WTC11 (cell line): ENCODE data around the gene NECTIN3.

Experiments
- CBFB ChIP-seq: sonication (generic); formaldehyde crosslinking; IDR thresholded peaks from 2 replicates; pipeline ENCODE4 v1.8.1; 2022; ENCODE audit warnings: mild to moderate bottlenecking, low read depth, missing genetic modification reagents
- CREB1 ChIP-seq: sonication (generic); formaldehyde crosslinking; IDR thresholded peaks from 2 replicates; pipeline ENCODE4 v1.8.0; 2023; ENCODE audit warnings: mild to moderate bottlenecking, missing genetic modification reagents
- E2F5 ChIP-seq: sonication (generic); formaldehyde crosslinking; IDR thresholded peaks from 2 replicates; pipeline ENCODE4 v1.8.1; 2022; ENCODE audit warnings: mild to moderate bottlenecking, moderate library complexity, missing genetic modification reagents
- NFATC4 ChIP-seq: fragments of 250-450 bp; sonication (Bioruptor Pico); IDR thresholded peaks from 2 replicates; pipeline ENCODE4 v1.9.0; 2021; ENCODE audit warnings: mild to moderate bottlenecking
- NR2C2 ChIP-seq: sonication (generic); formaldehyde crosslinking; IDR thresholded peaks from 2 replicates; pipeline ENCODE4 v1.8.0; 2022; ENCODE audit warnings: mild to moderate bottlenecking, missing genetic modification reagents
- PRDM15 ChIP-seq: sonication (generic); formaldehyde crosslinking; IDR thresholded peaks from 2 replicates; pipeline ENCODE4 v1.8.0; 2022; ENCODE audit warnings: missing genetic modification reagents
- SMAD4 ChIP-seq: sonication (generic); formaldehyde crosslinking; IDR thresholded peaks from 2 replicates; pipeline ENCODE4 v1.8.0; 2022; ENCODE audit warnings: mild to moderate bottlenecking, missing genetic modification reagents
- USF2 ChIP-seq: sonication (generic); formaldehyde crosslinking; IDR thresholded peaks from 2 replicates; pipeline ENCODE4 v1.8.1; 2023; ENCODE audit warnings: mild to moderate bottlenecking, missing genetic modification reagents, moderate library complexity
- TF ChIP-seq, protein P1 (sequence below): fragments of 200-600 bp; IDR thresholded peaks from 2 replicates; pipeline ENCODE4 v1.8.0; 2022; ENCODE audit warnings: antibody characterized with exemption
- TF ChIP-seq, protein P2 (sequence below): sonication (generic); formaldehyde crosslinking; IDR thresholded peaks from 2 replicates; pipeline ENCODE4 v1.8.1; 2022; ENCODE audit warnings: mild to moderate bottlenecking, missing genetic modification reagents, moderate library complexity, borderline replicate concordance
- TF ChIP-seq, protein P3 (sequence below): sonication (generic); formaldehyde crosslinking; IDR thresholded peaks from 2 replicates; pipeline ENCODE4 v1.8.0; 2022; ENCODE audit warnings: mild to moderate bottlenecking, missing genetic modification reagents

- TF ChIP-seq SMAD4 (CRISPR knock-in tag) (no peak), CBFB (CRISPR knock-in tag) (no peak), PRDM15 (CRISPR knock-in tag) (no peak), CREB1 (CRISPR knock-in tag) (no peak), NFATC4 (CRISPR knock-in tag) (no peak), USF2 (no peak), NR2C2 (CRISPR knock-in tag) (no peak), E2F5 (no peak)
- TF ChIP-seq, protein P1, sequence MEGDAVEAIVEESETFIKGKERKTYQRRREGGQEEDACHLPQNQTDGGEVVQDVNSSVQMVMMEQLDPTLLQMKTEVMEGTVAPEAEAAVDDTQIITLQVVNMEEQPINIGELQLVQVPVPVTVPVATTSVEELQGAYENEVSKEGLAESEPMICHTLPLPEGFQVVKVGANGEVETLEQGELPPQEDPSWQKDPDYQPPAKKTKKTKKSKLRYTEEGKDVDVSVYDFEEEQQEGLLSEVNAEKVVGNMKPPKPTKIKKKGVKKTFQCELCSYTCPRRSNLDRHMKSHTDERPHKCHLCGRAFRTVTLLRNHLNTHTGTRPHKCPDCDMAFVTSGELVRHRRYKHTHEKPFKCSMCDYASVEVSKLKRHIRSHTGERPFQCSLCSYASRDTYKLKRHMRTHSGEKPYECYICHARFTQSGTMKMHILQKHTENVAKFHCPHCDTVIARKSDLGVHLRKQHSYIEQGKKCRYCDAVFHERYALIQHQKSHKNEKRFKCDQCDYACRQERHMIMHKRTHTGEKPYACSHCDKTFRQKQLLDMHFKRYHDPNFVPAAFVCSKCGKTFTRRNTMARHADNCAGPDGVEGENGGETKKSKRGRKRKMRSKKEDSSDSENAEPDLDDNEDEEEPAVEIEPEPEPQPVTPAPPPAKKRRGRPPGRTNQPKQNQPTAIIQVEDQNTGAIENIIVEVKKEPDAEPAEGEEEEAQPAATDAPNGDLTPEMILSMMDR = no peak
- TF ChIP-seq, protein P2, sequence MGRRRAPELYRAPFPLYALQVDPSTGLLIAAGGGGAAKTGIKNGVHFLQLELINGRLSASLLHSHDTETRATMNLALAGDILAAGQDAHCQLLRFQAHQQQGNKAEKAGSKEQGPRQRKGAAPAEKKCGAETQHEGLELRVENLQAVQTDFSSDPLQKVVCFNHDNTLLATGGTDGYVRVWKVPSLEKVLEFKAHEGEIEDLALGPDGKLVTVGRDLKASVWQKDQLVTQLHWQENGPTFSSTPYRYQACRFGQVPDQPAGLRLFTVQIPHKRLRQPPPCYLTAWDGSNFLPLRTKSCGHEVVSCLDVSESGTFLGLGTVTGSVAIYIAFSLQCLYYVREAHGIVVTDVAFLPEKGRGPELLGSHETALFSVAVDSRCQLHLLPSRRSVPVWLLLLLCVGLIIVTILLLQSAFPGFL = no peak
- TF ChIP-seq, protein P3, sequence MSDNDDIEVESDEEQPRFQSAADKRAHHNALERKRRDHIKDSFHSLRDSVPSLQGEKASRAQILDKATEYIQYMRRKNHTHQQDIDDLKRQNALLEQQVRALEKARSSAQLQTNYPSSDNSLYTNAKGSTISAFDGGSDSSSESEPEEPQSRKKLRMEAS (CRISPR knock-in tag) = no peak
Observed at GRCh38 chr3:111212511-111212910, 140.9 kb downstream of the NECTIN3 start.
